Measurements from ENCODE around the gene ENAH.

The ENAH gene

GRCh38 chr1:225689882-225690459 is 37.0 kb upstream of the ENAH start:
- Histone ChIP-seq H3K36me3 (ENCODE audit: control insufficient read depth in 4 of 4, insufficient read depth in 4 of 4, low read length in 3 of 4) (no peaks in the 10 kb centered on the region), H3K27ac (ENCODE audit: insufficient read depth in 1 of 2, low read depth in 1 of 2, low read length in 2 of 2, poor library complexity in 1 of 2, severe bottlenecking in 2 of 2) (no peak overlapping the region), H3K4me1 (ENCODE audit: control extremely low read depth in 1 of 4, control insufficient read depth in 4 of 4, insufficient read depth in 4 of 4, low read length in 3 of 4) (no peaks in the 10 kb centered on the region), H3K4me3 (ENCODE audit: control insufficient read depth in 1 of 7, extremely low read depth in 1 of 7, insufficient read depth in 4 of 7, low read depth in 2 of 7, low read length in 6 of 7) (no peak overlapping the region), H3K9me3 (ENCODE audit: control extremely low read depth in 1 of 5, control insufficient read depth in 4 of 5, insufficient read depth in 2 of 5, low read depth in 1 of 5, low read length in 4 of 5) (no peaks in the 10 kb centered on the region), H3K27me3 (replicated peaks in 2 of 5; ENCODE audit: control insufficient read depth in 4 of 5, insufficient read depth in 5 of 5, low read length in 4 of 5) (no peaks in the 10 kb centered on the region)
- WGBS (ENCODE audit: insufficient coverage) = 100% methylated on average over 1 of the region's 2 CpGs
- no peak for DNase-seq
- ChIA-PET POLR2A (interaction anchor here (0.6 kb wide), 1 partner anchor 120 kb away, joined by 3 read pairs; the partner anchor contains the start of gene EPHX1), CTCF (no interaction called here)

DNA sequence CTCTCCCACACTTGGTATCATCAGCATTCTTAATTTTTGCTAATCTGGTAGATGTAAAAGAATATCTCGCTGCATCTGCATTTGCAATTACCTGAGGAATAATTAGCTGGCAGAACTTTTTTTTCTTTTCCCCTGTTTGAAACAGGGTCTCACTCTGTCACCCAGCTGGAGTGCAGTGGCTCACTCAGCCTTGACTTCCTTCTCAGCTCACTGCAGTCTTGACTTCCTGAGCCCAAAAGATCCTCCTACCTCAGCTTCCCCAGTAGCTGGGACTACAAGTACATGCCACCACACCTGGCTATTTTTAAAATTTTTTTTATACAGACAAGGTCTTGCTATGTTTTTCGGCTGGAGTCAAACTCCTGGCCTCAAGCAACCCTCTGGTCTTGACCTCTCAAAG is 35.4 kb upstream of the ENAH start:
- Histone ChIP-seq H3K4me1 (ENCODE audit: control extremely low read depth in 1 of 4, control insufficient read depth in 4 of 4, insufficient read depth in 4 of 4, low read length in 3 of 4) (no peaks in the 10 kb centered on the region), H3K27me3 (replicated peaks in 2 of 5; ENCODE audit: control insufficient read depth in 4 of 5, insufficient read depth in 5 of 5, low read length in 4 of 5) (peaks cover 0 to under 1% (median 0%) of the 10 kb centered on the region in 5 experiments), H3K4me3 (ENCODE audit: control insufficient read depth in 1 of 7, extremely low read depth in 1 of 7, insufficient read depth in 4 of 7, low read depth in 2 of 7, low read length in 6 of 7) (no peak overlapping the region), H3K27ac (ENCODE audit: insufficient read depth in 1 of 2, low read depth in 1 of 2, low read length in 2 of 2, poor library complexity in 1 of 2, severe bottlenecking in 2 of 2) (no peak overlapping the region), H3K9me3 (ENCODE audit: control extremely low read depth in 1 of 5, control insufficient read depth in 4 of 5, insufficient read depth in 2 of 5, low read depth in 1 of 5, low read length in 4 of 5) (no peaks in the 10 kb centered on the region), H3K36me3 (ENCODE audit: control insufficient read depth in 4 of 4, insufficient read depth in 4 of 4, low read length in 3 of 4) (no peaks in the 10 kb centered on the region)
- POLR2A ChIA-PET = interaction anchor here (0.6 kb wide), 1 partner anchor 69 kb away, joined by 3 read pairs; no protein-coding TSS in a partner anchor
- no peak for DNase-seq
- CTCF ChIA-PET = no interaction called here
- WGBS (ENCODE audit: insufficient coverage) = 80% methylated on average over 1 of the region's 2 CpGs

DNA sequence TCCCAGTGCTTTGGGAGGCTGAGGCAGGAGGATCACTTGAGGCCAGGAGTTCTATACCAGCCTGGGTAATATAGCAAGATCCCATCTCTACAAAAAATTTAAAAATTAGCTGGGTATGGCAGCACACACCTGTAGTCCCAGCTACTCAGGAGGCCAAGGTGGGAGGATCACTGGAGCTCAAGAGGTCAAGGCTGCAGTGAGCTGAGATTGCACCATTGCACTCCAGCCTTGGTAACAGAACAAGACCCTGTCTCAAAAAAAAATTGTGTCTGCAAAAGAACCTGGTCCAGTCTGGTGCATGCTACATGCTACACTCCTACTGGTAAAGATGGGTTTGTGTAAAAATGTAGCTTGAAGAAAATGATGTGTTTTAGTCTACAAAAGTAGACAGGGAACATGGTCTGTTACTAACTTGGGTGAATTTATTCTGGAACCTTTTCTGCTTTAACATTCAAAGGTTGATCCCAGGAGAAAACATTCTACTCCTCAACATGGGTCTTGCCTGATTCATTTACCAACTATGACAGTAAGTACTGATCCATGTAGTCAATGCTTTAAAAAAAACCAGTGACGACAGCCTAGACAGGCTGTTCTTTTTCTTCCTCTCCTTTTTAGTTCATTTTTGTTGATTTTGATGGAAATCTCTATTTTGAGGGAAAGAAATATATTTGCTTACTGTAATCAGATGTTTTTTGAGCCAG is 32.7 kb upstream of the ENAH start:
- ChIA-PET CTCF (no interaction called here), POLR2A (no interaction called here)
- Histone ChIP-seq H3K36me3 (ENCODE audit: control insufficient read depth in 4 of 4, insufficient read depth in 4 of 4, low read length in 3 of 4) (no peaks in the 10 kb centered on the region), H3K4me3 (ENCODE audit: control insufficient read depth in 1 of 7, extremely low read depth in 1 of 7, insufficient read depth in 4 of 7, low read depth in 2 of 7, low read length in 6 of 7) (no peak overlapping the region), H3K27ac (ENCODE audit: insufficient read depth in 1 of 2, low read depth in 1 of 2, low read length in 2 of 2, poor library complexity in 1 of 2, severe bottlenecking in 2 of 2) (no peak overlapping the region), H3K4me1 (ENCODE audit: control extremely low read depth in 1 of 4, control insufficient read depth in 4 of 4, insufficient read depth in 4 of 4, low read length in 3 of 4) (no peaks in the 10 kb centered on the region), H3K9me3 (ENCODE audit: control extremely low read depth in 1 of 5, control insufficient read depth in 4 of 5, insufficient read depth in 2 of 5, low read depth in 1 of 5, low read length in 4 of 5) (no peaks in the 10 kb centered on the region), H3K27me3 (replicated peaks in 2 of 5; ENCODE audit: control insufficient read depth in 4 of 5, insufficient read depth in 5 of 5, low read length in 4 of 5) (peaks cover 0 to 4% (median 0%) of the 10 kb centered on the region in 5 experiments)
- DNase-seq = no peak
- WGBS (ENCODE audit: insufficient coverage) = no CpG with 5 or more reads among the region's 1 CpG

DNA sequence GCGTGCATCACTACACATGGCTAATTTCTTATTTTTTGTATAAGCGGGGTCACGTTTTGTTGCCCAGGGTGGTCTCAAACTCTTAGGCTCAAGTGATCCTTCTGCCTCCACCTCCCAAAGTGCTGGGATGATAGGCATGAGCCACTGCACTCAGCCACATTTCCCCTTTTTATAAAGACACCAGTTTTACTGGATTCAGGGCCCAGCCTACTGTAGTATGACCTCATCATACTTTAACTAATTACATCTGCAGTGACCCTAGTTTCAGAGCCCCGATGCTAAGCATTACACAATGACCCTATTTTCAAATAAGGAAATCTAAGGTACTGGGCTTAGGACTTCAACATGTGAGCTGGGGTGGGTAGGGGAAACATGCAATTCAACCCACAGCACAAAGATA is 31.8 kb upstream of the ENAH start:
- ChIA-PET POLR2A (no interaction called here), CTCF (no interaction called here)
- 98% methylated on average over 3 of the region's 4 CpGs for WGBS (ENCODE audit: insufficient coverage)
- H3K36me3 ChIP-seq (ENCODE audit: control insufficient read depth in 4 of 4, insufficient read depth in 4 of 4, low read length in 3 of 4) = no peaks in the 10 kb centered on the region
- H3K27me3 ChIP-seq (replicated peaks in 2 of 5; ENCODE audit: control insufficient read depth in 4 of 5, insufficient read depth in 5 of 5, low read length in 4 of 5) = peaks cover 0 to 4% (median 2%) of the 10 kb centered on the region in 5 experiments
- H3K4me1 ChIP-seq (ENCODE audit: control extremely low read depth in 1 of 4, control insufficient read depth in 4 of 4, insufficient read depth in 4 of 4, low read length in 3 of 4) = no peaks in the 10 kb centered on the region
- DNase-seq = no peak
- H3K27ac ChIP-seq (ENCODE audit: insufficient read depth in 1 of 2, low read depth in 1 of 2, low read length in 2 of 2, poor library complexity in 1 of 2, severe bottlenecking in 2 of 2) = no peak overlapping the region
- no peak overlapping the region for H3K4me3 ChIP-seq (ENCODE audit: control insufficient read depth in 1 of 7, extremely low read depth in 1 of 7, insufficient read depth in 4 of 7, low read depth in 2 of 7, low read length in 6 of 7)
- no peaks in the 10 kb centered on the region for H3K9me3 ChIP-seq (ENCODE audit: control extremely low read depth in 1 of 5, control insufficient read depth in 4 of 5, insufficient read depth in 2 of 5, low read depth in 1 of 5, low read length in 4 of 5)

GRCh38 chr1:225681231-225681630 is 28.3 kb upstream of the ENAH start:
- WGBS (ENCODE audit: insufficient coverage) = 100% methylated on average over 1 of the region's 2 CpGs
- peaks cover 0 to 9% (median 3%) of the 10 kb centered on the region in 4 experiments for H3K4me1 ChIP-seq (ENCODE audit: control extremely low read depth in 1 of 4, control insufficient read depth in 4 of 4, insufficient read depth in 4 of 4, low read length in 3 of 4)
- no peak for DNase-seq
- no peaks in the 10 kb centered on the region for H3K9me3 ChIP-seq (ENCODE audit: control extremely low read depth in 1 of 5, control insufficient read depth in 4 of 5, insufficient read depth in 2 of 5, low read depth in 1 of 5, low read length in 4 of 5)
- no peak overlapping the region for H3K4me3 ChIP-seq (ENCODE audit: control insufficient read depth in 1 of 7, extremely low read depth in 1 of 7, insufficient read depth in 4 of 7, low read depth in 2 of 7, low read length in 6 of 7)
- H3K27me3 ChIP-seq (replicated peaks in 2 of 5; ENCODE audit: control insufficient read depth in 4 of 5, insufficient read depth in 5 of 5, low read length in 4 of 5) = peaks cover 2 to 24% (median 12%) of the 10 kb centered on the region in 5 experiments
- H3K36me3 ChIP-seq (ENCODE audit: control insufficient read depth in 4 of 4, insufficient read depth in 4 of 4, low read length in 3 of 4) = no peaks in the 10 kb centered on the region
- POLR2A ChIA-PET = no interaction called here
- CTCF ChIA-PET = no interaction called here
- H3K27ac ChIP-seq (ENCODE audit: insufficient read depth in 1 of 2, low read depth in 1 of 2, low read length in 2 of 2, poor library complexity in 1 of 2, severe bottlenecking in 2 of 2) = no peak overlapping the region

DNA sequence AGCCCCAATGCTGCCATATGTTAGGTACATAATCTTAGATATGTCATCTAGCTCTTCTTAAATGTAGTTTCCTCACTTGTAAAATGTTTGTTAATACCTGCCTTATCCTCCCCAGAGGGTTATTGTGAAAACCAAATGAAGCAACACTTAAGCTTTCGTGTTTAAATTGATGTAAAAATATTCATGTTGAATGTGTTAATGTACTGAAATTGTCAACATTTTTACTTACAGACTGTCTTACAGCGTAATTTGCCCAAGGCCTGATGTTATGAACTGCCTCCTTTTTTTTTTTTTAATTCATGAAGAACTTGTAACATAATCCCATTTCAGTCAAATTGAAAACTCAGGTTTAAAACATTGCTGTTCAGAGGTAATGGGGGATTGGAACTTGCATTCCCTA is 25.6 kb upstream of the ENAH start:
- peaks cover 2 to 24% (median 12%) of the 10 kb centered on the region in 5 experiments for H3K27me3 ChIP-seq (replicated peaks in 2 of 5; ENCODE audit: control insufficient read depth in 4 of 5, insufficient read depth in 5 of 5, low read length in 4 of 5)
- H3K27ac ChIP-seq (ENCODE audit: insufficient read depth in 1 of 2, low read depth in 1 of 2, low read length in 2 of 2, poor library complexity in 1 of 2, severe bottlenecking in 2 of 2) = no peak overlapping the region
- no peak for DNase-seq
- peaks cover 0 to 9% (median 3%) of the 10 kb centered on the region in 4 experiments for H3K4me1 ChIP-seq (ENCODE audit: control extremely low read depth in 1 of 4, control insufficient read depth in 4 of 4, insufficient read depth in 4 of 4, low read length in 3 of 4)
- ChIA-PET CTCF (interaction anchor here (1.5 kb wide), 1 partner anchor 14 kb away, joined by 3 read pairs; no protein-coding TSS in a partner anchor), POLR2A (interaction anchor here (0.6 kb wide), 1 partner anchor 1985 kb away, joined by 4 read pairs; no protein-coding TSS in a partner anchor)
- H3K36me3 ChIP-seq (ENCODE audit: control insufficient read depth in 4 of 4, insufficient read depth in 4 of 4, low read length in 3 of 4) = no peaks in the 10 kb centered on the region
- WGBS (ENCODE audit: insufficient coverage) = 100% methylated on average over 1 of the region's 2 CpGs
- H3K4me3 ChIP-seq (ENCODE audit: control insufficient read depth in 1 of 7, extremely low read depth in 1 of 7, insufficient read depth in 4 of 7, low read depth in 2 of 7, low read length in 6 of 7) = no peak overlapping the region
- no peaks in the 10 kb centered on the region for H3K9me3 ChIP-seq (ENCODE audit: control extremely low read depth in 1 of 5, control insufficient read depth in 4 of 5, insufficient read depth in 2 of 5, low read depth in 1 of 5, low read length in 4 of 5)

Measured in common myeloid progenitor, CD34-positive (primary cell).